Upper lobe of right lung (tissue), 1 donor: ENCODE results near the gene GMEB1. TPM values are rescaled to one million over a fixed set of nuclear protein-coding genes. Genes with fewer than 3 reads are reported as not detected.
"Not testable (repeated sequence)": the region's sequence is repeated elsewhere in the genome, so short reads cannot be mapped to it uniquely, and the experiment has no call there.

Experiments
- ATAC-seq: fragments of 200-7000 bp; cut with Tn5 transposase; one replicate; pipeline ENCODE4 v1.9.1; 2020; ENCODE audit warnings: mild to moderate bottlenecking, moderate library complexity
- DNase-seq: peaks from one replicate; pipeline ENCODE4 v3.0.0-alpha.2; 2020
- H3K27ac ChIP-seq: fragments of 200-600 bp; one replicate; pipeline ENCODE4 v1.8.0; 2022
- H3K27me3 ChIP-seq: fragments of 200-600 bp; one replicate; pipeline ENCODE4 v1.8.0; 2022; ENCODE audit warnings: mild to moderate bottlenecking
- H3K36me3 ChIP-seq: fragments of 200-600 bp; one replicate; pipeline ENCODE4 v1.8.0; 2022
- H3K4me1 ChIP-seq: fragments of 200-600 bp; one replicate; pipeline ENCODE4 v1.8.0; 2022
- H3K4me3 ChIP-seq: fragments of 200-600 bp; one replicate; pipeline ENCODE4 v1.8.0; 2022; ENCODE audit warnings: mild to moderate bottlenecking
- H3K9me3 ChIP-seq: fragments of 200-600 bp; one replicate; pipeline ENCODE4 v1.8.0; 2022
- intact Hi-C: fragments of 100-400 bp; cut with DNase I; formaldehyde crosslinking; loops from one replicate; pipeline ENCODE4 v1.11.0; 2022
- total RNA-seq: library from RNA; stranded (reverse); fragmentation: NEBNext Ultra II Directional; extraction: Animal tissue kit (Norgen Biotek cat#: 25700); gene quantifications from one replicate; pipeline ENCODE4 v1.2.1, GENCODE V29; 2021
- TF ChIP-seq, protein P1 (sequence below): fragments of 200-600 bp; IDR thresholded peaks from one replicate; pipeline ENCODE4 v1.8.0; 2022; ENCODE audit warnings: antibody characterized with exemption
- donor health status: DM: no; HTN: yes; CAD: no; lungs with severe emphysema.

The GMEB1 gene
- total RNA-seq, 1 donor from 2014 or later = 12.9 TPM

DNA sequence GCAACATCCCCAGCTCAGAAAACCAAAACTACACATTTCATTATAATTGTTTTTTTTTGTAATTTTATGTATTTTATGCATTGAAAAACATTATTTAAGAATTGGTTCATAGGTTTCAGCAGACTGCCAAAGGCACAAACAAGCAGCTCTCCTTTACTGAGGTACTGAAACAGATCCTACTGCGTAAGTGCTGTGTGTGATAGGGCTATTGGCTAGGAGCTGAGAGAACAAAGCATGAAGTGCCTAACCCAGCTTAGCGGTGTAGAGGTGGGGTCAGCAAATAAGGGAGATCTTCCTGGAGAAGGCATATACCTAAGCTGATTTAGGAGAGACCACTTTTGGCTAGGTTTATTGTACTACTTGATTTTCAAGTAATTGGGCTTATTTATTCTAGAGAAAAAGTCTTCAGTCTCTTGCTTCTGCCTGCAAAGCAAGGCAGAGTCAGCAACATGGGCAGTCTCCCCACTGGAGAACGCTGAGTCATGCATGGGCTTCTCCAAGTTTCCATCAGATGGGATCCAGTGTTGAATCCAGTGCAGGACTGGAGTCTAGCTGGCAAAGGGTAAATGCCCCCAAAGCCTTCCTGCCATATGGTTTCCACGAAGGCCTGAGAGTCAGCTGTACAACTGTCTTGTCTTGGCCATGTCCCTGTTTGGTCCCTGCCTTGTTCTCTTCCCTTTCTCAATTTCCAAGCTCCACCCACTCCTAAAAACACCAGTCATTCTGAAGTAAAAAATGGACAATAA, 50.2 kb downstream of the GMEB1 start:
- TF ChIP-seq, protein P1, sequence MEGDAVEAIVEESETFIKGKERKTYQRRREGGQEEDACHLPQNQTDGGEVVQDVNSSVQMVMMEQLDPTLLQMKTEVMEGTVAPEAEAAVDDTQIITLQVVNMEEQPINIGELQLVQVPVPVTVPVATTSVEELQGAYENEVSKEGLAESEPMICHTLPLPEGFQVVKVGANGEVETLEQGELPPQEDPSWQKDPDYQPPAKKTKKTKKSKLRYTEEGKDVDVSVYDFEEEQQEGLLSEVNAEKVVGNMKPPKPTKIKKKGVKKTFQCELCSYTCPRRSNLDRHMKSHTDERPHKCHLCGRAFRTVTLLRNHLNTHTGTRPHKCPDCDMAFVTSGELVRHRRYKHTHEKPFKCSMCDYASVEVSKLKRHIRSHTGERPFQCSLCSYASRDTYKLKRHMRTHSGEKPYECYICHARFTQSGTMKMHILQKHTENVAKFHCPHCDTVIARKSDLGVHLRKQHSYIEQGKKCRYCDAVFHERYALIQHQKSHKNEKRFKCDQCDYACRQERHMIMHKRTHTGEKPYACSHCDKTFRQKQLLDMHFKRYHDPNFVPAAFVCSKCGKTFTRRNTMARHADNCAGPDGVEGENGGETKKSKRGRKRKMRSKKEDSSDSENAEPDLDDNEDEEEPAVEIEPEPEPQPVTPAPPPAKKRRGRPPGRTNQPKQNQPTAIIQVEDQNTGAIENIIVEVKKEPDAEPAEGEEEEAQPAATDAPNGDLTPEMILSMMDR = no peak
- Histone ChIP-seq H3K4me1 (no peaks in the 10 kb centered on the region), H3K9me3 (no peaks in the 10 kb centered on the region), H3K27me3 (no peaks in the 10 kb centered on the region), H3K4me3 (no peak overlapping the region), H3K36me3 (peaks cover 14% of the 10 kb centered on the region), H3K27ac (no peak overlapping the region)
- intact Hi-C loops = no loop called here
- ATAC-seq = no peak
- no peak for DNase-seq

DNA sequence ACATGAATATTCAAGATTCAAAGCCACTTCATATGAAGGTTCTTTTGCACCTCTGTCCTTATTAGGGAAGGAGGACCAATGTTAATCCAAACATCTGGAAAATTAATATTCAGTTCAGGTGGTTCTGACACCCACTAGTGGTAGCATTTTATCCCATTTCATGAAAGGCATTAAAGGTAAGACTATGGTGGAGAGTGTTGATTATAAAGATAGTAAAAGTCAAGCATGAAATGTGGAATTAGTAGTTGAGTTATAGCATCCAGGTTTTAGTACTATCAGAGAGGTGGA, 50.7 kb downstream of the GMEB1 start:
- Histone ChIP-seq H3K4me3 (no peak overlapping the region), H3K4me1 (no peaks in the 10 kb centered on the region), H3K27me3 (no peaks in the 10 kb centered on the region), H3K9me3 (no peaks in the 10 kb centered on the region), H3K27ac (no peak overlapping the region), H3K36me3 (peaks cover 9% of the 10 kb centered on the region)
- no peak for ATAC-seq
- DNase-seq = no peak
- TF ChIP-seq, protein P1 = no peak
- intact Hi-C loops = no loop called here

DNA sequence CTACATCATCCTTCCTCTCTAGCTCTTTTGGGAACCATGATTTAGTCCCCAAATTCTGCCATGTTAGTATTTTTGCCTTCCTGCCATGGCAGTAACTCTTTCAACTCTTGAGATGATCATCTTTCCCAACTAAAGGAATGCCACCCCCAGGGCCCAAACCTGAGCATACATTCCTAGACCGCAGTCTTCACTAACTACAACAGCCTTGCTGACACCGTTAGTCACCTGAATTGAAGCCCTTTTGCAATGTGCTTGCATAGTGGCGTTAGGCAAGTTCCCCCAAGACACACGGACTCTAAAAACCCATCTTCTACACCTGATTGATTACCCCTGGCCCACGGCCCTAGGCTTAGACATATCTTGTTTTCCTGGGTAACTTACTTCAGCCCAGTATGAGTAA, 51.8 kb downstream of the GMEB1 start:
- Histone ChIP-seq H3K27ac (no peak overlapping the region), H3K4me3 (no peak overlapping the region), H3K27me3 (no peaks in the 10 kb centered on the region), H3K9me3 (no peaks in the 10 kb centered on the region), H3K4me1 (no peaks in the 10 kb centered on the region), H3K36me3 (no peaks in the 10 kb centered on the region)
- intact Hi-C loops = no loop called here
- DNase-seq (no peak), ATAC-seq (no peak)
- TF ChIP-seq, protein P1 = no peak

DNA sequence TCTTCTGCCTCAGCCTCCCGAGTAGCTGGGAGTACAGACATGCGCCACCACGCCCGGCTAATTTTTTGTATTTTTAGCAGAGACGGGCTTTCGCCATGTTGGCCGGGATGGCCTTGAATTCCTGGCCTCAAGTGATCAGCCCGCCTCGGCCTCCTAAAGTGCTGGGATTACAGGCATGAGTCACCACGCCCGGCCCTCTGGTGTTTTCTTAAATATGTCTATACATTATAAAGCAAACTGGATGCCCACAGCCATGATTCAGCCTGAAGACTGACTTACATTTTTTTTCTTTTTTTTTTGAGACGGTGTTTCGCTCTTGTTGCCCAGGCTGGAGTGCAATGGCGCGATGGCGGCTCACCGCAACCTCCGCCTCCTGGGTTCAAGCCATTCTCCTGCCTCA, 53.3 kb downstream of the GMEB1 start:
- H3K27ac ChIP-seq, ATAC-seq, H3K9me3 ChIP-seq, DNase-seq, H3K4me1 ChIP-seq, H3K4me3 ChIP-seq, H3K27me3 ChIP-seq, intact Hi-C loops, H3K36me3 ChIP-seq: not testable (repeated sequence)

DNA sequence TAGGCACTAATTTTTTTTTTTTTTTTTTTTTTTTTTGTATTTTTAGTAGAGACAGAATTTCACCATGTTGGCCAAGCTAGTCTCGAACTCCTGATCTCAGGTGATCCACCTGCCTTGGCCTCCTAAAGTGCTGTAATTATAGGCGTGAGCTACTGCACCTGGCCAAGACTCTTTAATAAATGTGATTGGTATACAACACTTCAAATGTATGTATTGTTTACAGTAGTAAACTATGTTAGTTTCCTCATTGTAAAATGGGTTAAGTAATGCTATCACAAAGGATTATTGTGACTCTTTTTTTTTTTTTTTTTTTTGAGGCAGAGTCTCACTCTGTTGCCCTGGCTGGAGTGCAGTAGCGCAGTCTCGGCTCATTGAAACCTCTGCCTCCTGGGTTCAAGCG, 56.8 kb downstream of the GMEB1 start:
- H3K27me3 ChIP-seq, H3K4me1 ChIP-seq, intact Hi-C loops, DNase-seq, H3K27ac ChIP-seq, H3K4me3 ChIP-seq, ATAC-seq, H3K36me3 ChIP-seq, H3K9me3 ChIP-seq: not testable (repeated sequence)

DNA sequence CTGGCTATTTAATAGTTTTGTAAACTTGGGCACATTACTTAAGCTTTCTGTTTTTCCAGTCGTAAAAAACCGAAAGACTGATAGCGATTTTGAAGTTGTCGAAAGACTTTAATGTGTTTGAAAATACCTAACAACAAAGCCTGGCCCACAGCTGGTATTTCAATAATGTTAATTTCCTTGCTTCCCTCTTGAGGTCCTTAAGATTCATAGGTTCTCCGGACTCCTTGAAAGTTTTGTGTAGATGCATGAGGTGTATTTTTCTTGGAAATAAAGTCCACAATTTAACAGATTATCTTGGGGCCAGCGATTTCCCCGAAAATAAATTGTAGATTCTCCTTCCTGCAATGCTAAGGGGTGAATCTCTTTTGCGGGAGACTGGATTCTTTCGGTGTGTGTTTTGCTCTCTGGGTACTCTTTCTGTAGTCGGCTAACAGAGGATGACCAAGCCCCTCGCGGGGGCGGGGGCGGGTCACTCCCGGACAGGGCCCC, 67.4 kb downstream of the GMEB1 start:
- ATAC-seq (no peak), DNase-seq (no peak)
- Histone ChIP-seq H3K27me3 (no peaks in the 10 kb centered on the region), H3K4me3 (peak overlapping the region; percentile 96), H3K27ac (peak overlapping the region; percentile 96), H3K4me1 (peaks cover 26% of the 10 kb centered on the region), H3K9me3 (no peaks in the 10 kb centered on the region), H3K36me3 (peaks cover 26% of the 10 kb centered on the region)
- TF ChIP-seq, protein P1 = no peak
- intact Hi-C loops = loop anchor here (10.0 kb wide), 1 partner anchor 91 kb away; the partner anchor contains the start of genes RNU11 and TAF12
